ENCODE measurements around the gene KLHL41.

Gene KLHL41

DNA sequence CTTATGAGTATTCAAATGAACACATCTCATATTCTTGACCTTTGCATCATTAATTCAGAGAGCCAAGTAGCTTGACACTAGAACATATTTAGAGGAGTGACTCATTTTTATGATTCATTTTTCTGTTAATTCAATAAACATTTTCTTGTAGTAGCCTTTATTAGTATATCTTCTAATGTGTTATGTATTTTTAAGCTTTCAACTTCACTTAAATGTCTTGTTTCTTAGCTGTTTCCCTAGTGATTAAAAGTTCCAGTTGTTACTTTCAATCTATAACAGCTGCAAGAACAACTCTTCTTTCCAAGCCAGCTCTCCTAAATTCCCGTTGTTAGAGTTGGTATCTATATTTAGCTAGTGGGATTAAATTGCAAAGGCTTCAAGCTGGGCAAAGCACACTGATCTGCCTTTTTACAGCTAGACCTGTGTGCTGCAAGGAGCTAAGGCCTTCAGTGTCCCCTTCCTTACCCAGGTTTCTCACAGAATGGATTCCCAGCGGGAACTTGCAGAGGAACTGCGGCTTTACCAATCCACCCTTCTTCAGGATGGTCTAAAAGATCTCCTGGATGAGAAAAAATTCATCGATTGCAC, at the start of gene KLHL41:
TSS of gene KLHL41 (plus strand) at position 405 of the 588 bp plus-strand sequence. CDS start at position 482, 77 bp downstream.
- intact Hi-C loops (cut with micrococcal nuclease): no loop called here
- H3K4me3 Mint-ChIP-seq: no peak within 1 kb of the TSS
- H3K9me3 Mint-ChIP-seq: no peaks in the 10 kb centered on the region

DNA sequence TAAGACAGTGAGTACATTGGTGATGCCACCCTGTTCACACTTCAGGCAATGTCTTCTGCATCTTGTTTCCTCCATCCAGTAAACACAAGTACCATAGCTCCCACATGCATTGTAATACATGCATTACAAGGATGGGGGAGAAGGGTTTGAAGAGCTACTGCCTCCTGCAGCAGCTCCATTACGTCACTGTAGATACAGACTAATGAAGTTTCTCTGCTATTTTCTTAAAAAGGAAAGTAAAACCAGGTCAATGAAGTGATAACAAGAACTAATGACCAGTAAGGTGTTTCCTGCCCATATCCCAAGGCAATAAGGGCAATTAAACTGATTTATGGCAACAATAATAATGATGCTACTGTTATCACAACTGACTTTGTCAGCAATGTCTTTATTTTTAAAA, 48.4 kb upstream of the KLHL41 start:
- no peaks in the 10 kb centered on the region for H3K36me3 Mint-ChIP-seq (ENCODE audit: low read depth)
- H3K4me3 Mint-ChIP-seq: no peak overlapping the region

More for the DNA sequence above, at the start of gene KLHL41:
- Mint-ChIP-seq H3K27ac (no peak within 1 kb of the TSS), H3K27me3 (no peaks in the 10 kb centered on the region), H3K36me3 (ENCODE audit: low read depth) (peaks cover 10% of the 10 kb centered on the region), H3K4me1 (ENCODE audit: low read depth) (no peaks in the 10 kb centered on the region)

DNA sequence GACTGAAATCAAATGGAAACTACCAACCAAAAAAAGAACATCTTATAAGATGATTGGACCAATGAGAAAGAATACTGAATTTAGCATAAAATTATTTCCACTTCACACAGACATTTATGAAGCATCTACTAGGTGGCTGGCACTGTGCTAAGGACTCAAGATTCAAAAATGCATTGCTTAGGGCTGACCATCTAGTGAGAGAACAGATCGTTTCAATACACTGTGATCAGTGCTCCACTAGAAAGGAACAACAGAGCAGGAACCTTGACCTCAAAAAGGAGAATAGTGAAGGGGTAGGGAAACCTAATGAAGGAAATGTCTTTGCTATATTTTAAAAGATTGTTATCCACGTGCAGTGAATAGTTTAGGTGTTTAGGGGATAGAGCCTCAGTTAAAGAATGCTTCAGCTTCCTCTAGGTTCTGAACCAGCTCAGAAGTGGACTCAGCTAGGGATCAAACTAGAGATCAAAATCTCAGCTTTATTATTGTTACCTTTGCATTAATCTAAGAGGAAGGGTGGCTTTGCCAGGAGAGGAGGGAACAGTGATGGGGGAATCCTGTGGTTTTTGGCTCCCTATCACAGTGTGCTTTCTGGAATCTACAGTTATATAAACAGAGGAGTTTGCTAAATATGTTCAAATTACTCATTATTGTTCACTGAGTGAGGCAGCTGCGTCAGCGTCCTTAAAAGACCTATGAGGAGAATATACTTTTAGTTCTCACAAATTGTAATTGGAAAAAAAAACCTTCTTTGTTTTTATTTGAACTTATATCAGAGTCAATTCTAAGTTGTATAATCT, 46.4 kb upstream of the KLHL41 start:
- Mint-ChIP-seq H3K27ac (no peak overlapping the region), H3K9me3 (peaks cover 8% of the 10 kb centered on the region), H3K27me3 (no peaks in the 10 kb centered on the region), H3K36me3 (ENCODE audit: low read depth) (no peaks in the 10 kb centered on the region), H3K4me3 (no peak overlapping the region), H3K4me1 (ENCODE audit: low read depth) (no peaks in the 10 kb centered on the region)
- intact Hi-C loops (cut with micrococcal nuclease): no loop called here

More for the DNA sequence above, 48.4 kb upstream of the KLHL41 start:
- H3K27me3 Mint-ChIP-seq: no peaks in the 10 kb centered on the region
- no peaks in the 10 kb centered on the region for H3K4me1 Mint-ChIP-seq (ENCODE audit: low read depth)
- H3K27ac Mint-ChIP-seq: no peak overlapping the region
- intact Hi-C loops (cut with micrococcal nuclease): no loop called here
- H3K9me3 Mint-ChIP-seq: peaks cover 8% of the 10 kb centered on the region

DNA sequence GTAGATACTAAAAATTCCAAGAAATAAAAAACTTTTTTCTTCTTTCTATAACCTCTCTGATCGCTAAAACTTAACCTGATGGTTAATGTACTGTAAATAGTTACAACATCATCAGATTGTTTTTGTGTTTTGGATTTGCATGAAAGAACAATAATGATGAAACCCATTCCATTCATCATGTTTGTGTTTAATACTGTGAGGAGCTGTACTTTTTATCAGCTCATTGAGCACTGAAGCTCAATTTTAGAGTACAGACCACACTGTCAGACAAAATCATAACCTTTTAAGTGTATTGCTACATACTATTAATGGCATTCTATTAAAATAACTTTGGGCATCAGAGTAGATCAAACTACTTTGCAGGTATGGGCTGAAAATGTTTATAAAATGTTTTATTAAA, 45.0 kb upstream of the KLHL41 start:
- no peaks in the 10 kb centered on the region for H3K4me1 Mint-ChIP-seq (ENCODE audit: low read depth)
- H3K27ac Mint-ChIP-seq: no peak overlapping the region
- H3K4me3 Mint-ChIP-seq: no peak overlapping the region
- H3K36me3 Mint-ChIP-seq (ENCODE audit: low read depth): no peaks in the 10 kb centered on the region
- intact Hi-C loops (cut with micrococcal nuclease): no loop called here
- H3K9me3 Mint-ChIP-seq: peaks cover 8% of the 10 kb centered on the region
- no peaks in the 10 kb centered on the region for H3K27me3 Mint-ChIP-seq

GRCh38 chr2:169464882-169465281, 44.6 kb upstream of the KLHL41 start:
- Mint-ChIP-seq H3K4me3 (no peak overlapping the region), H3K9me3 (peaks cover 8% of the 10 kb centered on the region), H3K36me3 (ENCODE audit: low read depth) (no peaks in the 10 kb centered on the region), H3K27me3 (no peaks in the 10 kb centered on the region), H3K27ac (no peak overlapping the region), H3K4me1 (ENCODE audit: low read depth) (no peaks in the 10 kb centered on the region)
- intact Hi-C loops (cut with micrococcal nuclease): no loop called here

- H3K9me3 Mint-ChIP-seq: no peaks in the 10 kb centered on the region
- H3K4me3 Mint-ChIP-seq: no peak overlapping the region
- intact Hi-C loops (cut with micrococcal nuclease): no loop called here
- H3K36me3 Mint-ChIP-seq (ENCODE audit: low read depth): no peaks in the 10 kb centered on the region
- H3K4me1 Mint-ChIP-seq (ENCODE audit: low read depth): no peaks in the 10 kb centered on the region
- no peak overlapping the region for H3K27ac Mint-ChIP-seq
- no peaks in the 10 kb centered on the region for H3K27me3 Mint-ChIP-seq
Observed at GRCh38 chr2:169468841-169469240, 40.7 kb upstream of the KLHL41 start.

DNA sequence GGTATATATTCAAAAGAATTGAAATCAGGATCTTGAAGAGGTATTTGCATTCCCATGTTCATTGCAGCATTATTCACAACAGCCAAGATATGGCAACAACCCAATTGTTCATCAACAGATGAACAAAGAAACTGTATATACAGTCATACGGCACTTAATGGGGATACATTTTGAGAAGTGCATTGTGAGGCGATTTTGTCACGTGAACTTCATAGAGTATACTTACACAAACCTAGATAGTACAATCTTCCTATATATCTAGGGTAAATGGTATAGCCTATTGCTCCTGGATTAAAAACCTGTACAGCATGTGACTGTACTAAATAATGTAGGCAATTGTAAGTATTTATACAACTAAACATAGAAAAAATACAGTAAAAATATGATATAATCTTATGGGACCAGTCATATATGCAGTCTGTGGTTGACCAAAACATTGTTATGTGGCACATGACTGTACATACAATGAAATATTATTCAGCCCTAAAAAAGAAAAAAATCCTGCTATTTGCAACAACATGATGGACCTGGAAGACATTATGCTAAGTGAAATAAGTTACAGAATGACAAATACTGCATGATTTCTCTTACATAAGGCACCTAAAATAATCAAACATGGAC, 39.4 kb upstream of the KLHL41 start:
- no peak overlapping the region for H3K27ac Mint-ChIP-seq
- no peak overlapping the region for H3K4me3 Mint-ChIP-seq
- no peaks in the 10 kb centered on the region for H3K27me3 Mint-ChIP-seq
- H3K9me3 Mint-ChIP-seq: no peaks in the 10 kb centered on the region
- H3K4me1 Mint-ChIP-seq (ENCODE audit: low read depth): no peaks in the 10 kb centered on the region
- intact Hi-C loops (cut with micrococcal nuclease): loop anchor here (10.0 kb wide), 1 partner anchor 1105 kb away; no protein-coding TSS in a partner anchor
- H3K36me3 Mint-ChIP-seq (ENCODE audit: low read depth): no peaks in the 10 kb centered on the region

- H3K4me1 Mint-ChIP-seq (ENCODE audit: low read depth): no peaks in the 10 kb centered on the region
- no peak overlapping the region for H3K4me3 Mint-ChIP-seq
- H3K9me3 Mint-ChIP-seq: no peaks in the 10 kb centered on the region
- intact Hi-C loops (cut with micrococcal nuclease): loop anchor here (10.0 kb wide), 1 partner anchor 1107 kb away; no protein-coding TSS in a partner anchor
- H3K36me3 Mint-ChIP-seq (ENCODE audit: low read depth): no peaks in the 10 kb centered on the region
- H3K27me3 Mint-ChIP-seq: no peaks in the 10 kb centered on the region
- H3K27ac Mint-ChIP-seq: no peak overlapping the region
Observed at GRCh38 chr2:169472249-169472648, 37.3 kb upstream of the KLHL41 start.

DNA sequence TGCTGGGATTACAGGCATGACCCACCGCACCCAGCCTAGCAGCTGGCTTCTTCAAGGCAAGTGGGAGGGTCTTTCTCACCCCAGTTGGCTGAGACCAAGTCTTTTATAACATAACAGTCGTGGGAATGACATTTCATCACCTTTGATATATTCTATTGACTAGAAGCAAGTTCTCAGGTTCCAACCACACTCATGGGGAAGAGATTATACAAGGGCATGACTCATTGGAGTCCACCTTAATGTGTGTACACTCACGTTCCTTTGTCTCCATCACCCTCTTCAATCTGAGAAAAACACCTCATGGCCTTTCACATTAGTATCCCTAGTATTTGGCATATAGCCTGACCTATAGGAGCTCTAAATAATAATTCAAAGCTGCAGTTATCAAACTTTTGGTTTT, 33.0 kb upstream of the KLHL41 start:
- Mint-ChIP-seq H3K9me3 (no peaks in the 10 kb centered on the region), H3K4me1 (ENCODE audit: low read depth) (peaks cover 27% of the 10 kb centered on the region), H3K36me3 (ENCODE audit: low read depth) (peaks cover 8% of the 10 kb centered on the region), H3K27me3 (peaks cover 2% of the 10 kb centered on the region), H3K4me3 (no peak overlapping the region), H3K27ac (no peak overlapping the region)
- intact Hi-C loops (cut with micrococcal nuclease): loop anchor here (10.0 kb wide), 1 partner anchor 1112 kb away; no protein-coding TSS in a partner anchor

DNA sequence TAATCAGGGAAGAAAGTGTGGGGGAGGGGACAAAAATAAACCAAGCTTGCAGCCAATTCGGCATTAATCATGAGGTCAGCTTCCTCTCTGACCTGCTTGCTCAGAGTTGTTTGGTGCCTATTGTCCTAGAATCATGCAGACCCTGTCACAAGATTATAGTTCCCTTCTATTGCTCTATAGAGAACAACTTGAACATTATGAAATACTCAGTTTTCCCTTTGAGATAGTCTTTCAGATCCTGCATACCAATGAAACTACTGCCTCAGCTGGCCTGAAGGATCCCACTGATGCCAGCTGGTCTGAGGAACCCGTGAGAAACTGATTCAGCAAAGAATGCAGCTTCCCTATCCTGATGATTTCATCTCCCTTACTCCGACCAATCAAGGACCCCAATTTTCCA, 31.2 kb upstream of the KLHL41 start:
- H3K27me3 Mint-ChIP-seq: peaks cover 2% of the 10 kb centered on the region
- intact Hi-C loops (cut with micrococcal nuclease): loop anchor here (2.0 to 10.0 kb wide), 2 partner anchors 94 to 1114 kb away; partner anchors contain the start of gene FASTKD1
- H3K36me3 Mint-ChIP-seq (ENCODE audit: low read depth): peaks cover 8% of the 10 kb centered on the region
- no peaks in the 10 kb centered on the region for H3K9me3 Mint-ChIP-seq
- peak overlapping the region; percentile 87 for H3K27ac Mint-ChIP-seq
- H3K4me3 Mint-ChIP-seq: peak overlapping the region; percentile 83
- H3K4me1 Mint-ChIP-seq (ENCODE audit: low read depth): peaks cover 27% of the 10 kb centered on the region

- peaks cover 27% of the 10 kb centered on the region for H3K4me1 Mint-ChIP-seq (ENCODE audit: low read depth)
- H3K27ac Mint-ChIP-seq: peak overlapping the region; percentile 87
- H3K27me3 Mint-ChIP-seq: peaks cover 2% of the 10 kb centered on the region
- H3K9me3 Mint-ChIP-seq: no peaks in the 10 kb centered on the region
- peak overlapping the region; percentile 83 for H3K4me3 Mint-ChIP-seq
- peaks cover 8% of the 10 kb centered on the region for H3K36me3 Mint-ChIP-seq (ENCODE audit: low read depth)
- intact Hi-C loops (cut with micrococcal nuclease): loop anchor here (2.0 to 10.0 kb wide), 2 partner anchors 94 to 1114 kb away; partner anchors contain the start of gene FASTKD1
Observed at GRCh38 chr2:169478745-169479256, 30.7 kb upstream of the KLHL41 start.

DNA sequence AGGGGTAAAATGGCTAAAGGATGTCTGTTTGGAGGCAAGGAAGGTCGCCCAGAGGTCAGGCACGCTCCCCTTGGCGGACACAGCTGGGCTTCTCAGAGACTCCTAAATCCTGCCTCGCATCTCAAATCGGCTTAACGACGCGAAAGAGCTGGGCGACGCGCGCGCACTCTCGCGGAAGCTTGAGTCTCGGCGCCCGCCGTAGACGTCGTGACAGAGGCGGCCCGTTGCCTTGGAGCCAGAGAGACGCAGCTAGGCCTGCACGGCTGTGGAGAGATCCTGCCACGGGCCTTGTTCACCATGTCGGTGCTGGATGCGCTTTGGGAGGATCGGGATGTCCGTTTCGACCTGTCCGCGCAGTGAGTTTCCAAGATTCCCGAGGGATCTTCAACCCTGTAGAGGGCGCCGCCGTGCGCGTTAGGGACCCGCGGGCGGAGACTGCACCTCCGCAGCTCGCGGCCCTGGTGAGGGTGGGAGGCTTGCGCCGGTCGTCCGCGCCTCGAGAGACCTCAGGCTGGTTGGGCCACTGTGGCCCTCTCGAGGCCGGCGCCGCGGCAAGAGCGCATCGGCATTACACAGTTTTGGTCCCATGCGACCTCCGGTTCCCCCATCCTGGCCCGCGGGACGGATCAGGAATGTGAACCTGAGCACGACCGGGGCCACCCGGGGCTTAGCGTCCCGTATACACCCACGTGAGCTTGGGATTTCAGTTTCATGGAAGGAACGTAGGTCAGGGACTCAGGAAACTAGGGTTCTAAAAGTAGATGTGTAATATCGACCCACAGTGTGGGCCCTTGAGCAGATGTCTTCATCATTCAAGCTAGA, 30.0 kb upstream of the KLHL41 start, which contains the start of gene BBS5:
TSS of gene BBS5 (plus strand) at position 238 of the 822 bp plus-strand sequence. CDS start at position 298, 60 bp downstream.
- Mint-ChIP-seq H3K27me3 (peaks cover 2% of the 10 kb centered on the region), H3K4me1 (ENCODE audit: low read depth) (peaks cover 27% of the 10 kb centered on the region), H3K27ac (peak within 1 kb of the TSS; percentile 87), H3K9me3 (no peaks in the 10 kb centered on the region), H3K36me3 (ENCODE audit: low read depth) (peaks cover 8% of the 10 kb centered on the region), H3K4me3 (peak within 1 kb of the TSS; percentile 83)
- intact Hi-C loops (cut with micrococcal nuclease): loop anchor here (2.0 to 10.0 kb wide), 2 partner anchors 93 to 1115 kb away; partner anchors contain the start of gene FASTKD1

DNA sequence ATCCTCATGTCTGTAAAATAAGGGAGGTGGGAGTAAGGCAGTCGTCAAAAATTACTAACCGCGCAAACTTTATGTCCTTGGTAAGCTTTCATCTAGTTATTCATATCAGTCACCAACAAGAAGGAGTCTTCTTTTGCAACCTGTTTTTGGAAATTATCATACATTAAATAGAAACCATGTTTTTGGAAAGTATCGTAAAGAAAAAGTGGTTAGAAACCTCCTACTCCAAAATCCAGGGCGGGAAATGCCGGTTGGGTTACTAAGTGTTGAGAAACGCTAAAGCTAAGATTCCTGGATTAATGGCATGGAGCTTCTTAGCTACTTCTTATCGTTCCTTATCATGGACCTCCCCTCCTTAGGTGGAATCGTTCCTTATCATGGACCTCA, 29.4 kb upstream of the KLHL41 start:
- intact Hi-C loops (cut with micrococcal nuclease): no loop called here
- Mint-ChIP-seq H3K27me3 (peaks cover 2% of the 10 kb centered on the region), H3K27ac (peak overlapping the region; percentile 87), H3K4me3 (peak overlapping the region; percentile 83), H3K9me3 (no peaks in the 10 kb centered on the region), H3K4me1 (ENCODE audit: low read depth) (peaks cover 27% of the 10 kb centered on the region), H3K36me3 (ENCODE audit: low read depth) (peaks cover 8% of the 10 kb centered on the region)

Measured in dendritic cell treated with granulocyte-macrophage colony-stimulating factor and Interleukin-4, amounts not matched to agents 40 ng/mL and 50 ng/mL, for 4 days (primary cell).